BLaER1 treated with 17β-estradiol and CSF1 and Interleukin-3, amounts not matched to agents 10 nM and 100 nM (cell line): ENCODE measurements around the gene YWHAQ.

Source experiments
- H3K27ac ChIP-seq, 11 experiments: shearing (Covaris generic); formaldehyde crosslinking; 2 replicates each; pipeline ENCODE4 v1.8.1; 2022
- H3K27me3 ChIP-seq, 11 experiments: shearing (Covaris generic); formaldehyde crosslinking; 2 replicates each; pipeline ENCODE4 v1.8.1; 2022
- H3K36me3 ChIP-seq, 11 experiments: shearing (Covaris generic); formaldehyde crosslinking; 2 replicates each; pipeline ENCODE4 v1.8.1; 2022
- H3K4me1 ChIP-seq, 10 experiments: shearing (Covaris generic); formaldehyde crosslinking; 2 replicates each; pipeline ENCODE4 v1.8.1; 2022
- H3K4me2 ChIP-seq, 11 experiments: shearing (Covaris generic); formaldehyde crosslinking; 2 replicates each; pipeline ENCODE4 v1.8.1; 2022
- H3K4me3 ChIP-seq, 10 experiments: shearing (Covaris generic); formaldehyde crosslinking; 2 replicates each; pipeline ENCODE4 v1.8.1; 2022
- H3K9ac ChIP-seq, 11 experiments: shearing (Covaris generic); formaldehyde crosslinking; 2 replicates each; pipeline ENCODE4 v1.8.1; 2022
- H3K9me3 ChIP-seq, 11 experiments: shearing (Covaris generic); formaldehyde crosslinking; replicated peaks in 1 of 11; 2 replicates each; pipeline ENCODE4 v1.8.1; 2022
- H4K20me1 ChIP-seq, 11 experiments: shearing (Covaris generic); formaldehyde crosslinking; 2 replicates each; pipeline ENCODE4 v1.8.1; 2022
- Cebpa-rat ChIP-seq, 11 experiments: shearing (Covaris generic); IDR thresholded peaks; 2 replicates each; pipeline ENCODE4 v1.8.1; 2022

The YWHAQ gene

DNA sequence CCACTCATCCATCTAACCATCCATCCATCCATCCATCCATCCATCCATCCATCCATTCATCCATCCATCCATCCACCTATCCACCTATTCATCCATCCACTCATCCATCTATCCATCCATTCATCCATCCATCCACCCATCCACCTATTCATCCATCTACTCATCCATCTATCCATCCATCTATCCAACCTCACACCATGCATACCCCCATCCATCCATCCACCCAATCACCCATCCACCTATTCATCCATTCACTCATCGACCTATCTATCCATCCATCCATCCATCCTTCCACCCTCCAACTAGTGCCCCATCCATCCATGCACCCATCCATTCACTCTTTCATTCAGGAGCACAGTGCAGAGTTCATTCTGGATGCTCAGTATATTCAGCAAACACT, 21.5 kb upstream of the YWHAQ start:
- Histone ChIP-seq H3K4me3 (no peak overlapping the region), H3K9ac (no peak overlapping the region), H3K4me1 (peaks cover 20 to 88% (median 80%) of the 10 kb centered on the region in 10 experiments), H3K27ac (no peak overlapping the region), H3K4me2 (peak overlapping the region in 10 of 11 experiments; percentile 14 to 83 (median 69); a peak in 18 of 22 replicates), H3K36me3 (no peaks in the 10 kb centered on the region), H3K9me3 (peaks cover 0 to 4% (median 0%) of the 10 kb centered on the region in 11 experiments; a peak in 2 of 22 replicates), H4K20me1 (no peaks in the 10 kb centered on the region), H3K27me3 (no peaks in the 10 kb centered on the region)
- TF ChIP-seq Cebpa-rat (IDR thresholded peaks at IDR 0.05), result no peak

DNA sequence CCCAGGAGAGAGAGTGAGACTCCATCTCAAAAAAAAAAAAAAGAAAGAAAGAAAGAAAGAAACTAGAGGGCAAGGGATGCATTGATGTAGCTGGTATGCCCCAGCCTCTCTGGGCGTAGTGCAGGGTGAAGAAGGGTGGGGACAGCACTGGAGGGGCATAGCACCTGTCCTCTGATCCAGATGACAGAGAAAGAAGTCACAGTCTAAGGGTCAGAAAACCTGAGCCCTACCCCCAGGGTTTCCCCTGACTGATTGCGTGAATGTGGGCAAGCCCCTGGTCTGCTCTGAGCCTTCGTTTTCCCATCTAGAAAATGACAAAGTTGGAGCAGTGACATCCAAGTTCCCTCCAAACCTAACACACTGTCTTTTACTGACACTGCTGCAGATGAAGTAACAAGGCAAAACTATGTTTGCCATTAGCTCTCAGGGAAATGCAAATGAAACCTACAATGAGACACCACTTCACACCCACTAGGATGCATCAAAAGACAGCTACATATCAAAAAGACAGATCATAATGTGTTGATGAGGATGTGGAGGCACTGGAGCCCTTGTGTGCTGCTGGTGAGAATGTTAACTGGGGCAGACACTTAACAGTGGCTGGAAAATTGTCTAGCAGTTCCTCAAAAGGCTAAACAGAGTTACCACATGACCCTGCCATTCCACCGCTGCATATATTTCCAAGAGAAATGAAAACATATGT, 19.5 kb upstream of the YWHAQ start:
- H4K20me1 ChIP-seq, result no peaks in the 10 kb centered on the region
- H3K27me3 ChIP-seq, result no peaks in the 10 kb centered on the region
- peak overlapping the region in 6 of 11 experiments; percentile 8 to 94 (median 36); a peak in 6 of 22 replicates for H3K4me2 ChIP-seq
- TF ChIP-seq Cebpa-rat (IDR thresholded peaks at IDR 0.05), result no peak
- H3K9me3 ChIP-seq, result peaks cover 0 to 4% (median 0%) of the 10 kb centered on the region in 11 experiments; a peak in 2 of 22 replicates
- H3K9ac ChIP-seq, result no peak overlapping the region
- peaks cover 33 to 90% (median 83%) of the 10 kb centered on the region in 10 experiments for H3K4me1 ChIP-seq
- H3K27ac ChIP-seq, result no peak overlapping the region
- no peaks in the 10 kb centered on the region for H3K36me3 ChIP-seq
- no peak overlapping the region for H3K4me3 ChIP-seq

DNA sequence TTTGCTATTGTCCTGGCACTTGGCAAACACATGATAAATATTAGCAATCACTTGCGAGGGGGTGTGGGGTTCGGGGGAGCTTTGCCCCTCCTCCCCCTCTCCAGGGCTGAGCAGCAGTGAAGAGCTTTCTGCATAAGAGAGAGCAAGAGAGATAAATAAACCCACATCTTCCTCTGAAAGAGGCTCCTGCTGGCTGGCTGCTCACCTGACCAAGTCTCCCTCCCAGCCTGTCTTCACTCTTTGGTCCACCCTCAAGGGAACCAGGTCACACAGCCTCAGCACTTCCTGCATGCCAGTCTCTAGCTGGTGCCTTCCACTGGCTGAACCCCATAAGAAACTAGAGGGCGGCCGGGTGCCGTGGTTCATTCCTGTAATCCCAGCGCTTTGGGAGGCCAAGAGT, 18.5 kb upstream of the YWHAQ start:
- H3K4me3 ChIP-seq, result no peak overlapping the region
- H3K9ac ChIP-seq, result no peak overlapping the region
- no peaks in the 10 kb centered on the region for H4K20me1 ChIP-seq
- H3K27me3 ChIP-seq, result no peaks in the 10 kb centered on the region
- H3K27ac ChIP-seq, result no peak overlapping the region
- H3K9me3 ChIP-seq, result peaks cover 0 to 4% (median 0%) of the 10 kb centered on the region in 11 experiments; a peak in 2 of 22 replicates
- peak overlapping the region in 9 of 11 experiments; percentile 29 to 94 (median 91); a peak in 18 of 22 replicates for H3K4me2 ChIP-seq
- no peak for TF ChIP-seq Cebpa-rat (IDR thresholded peaks at IDR 0.05)
- H3K36me3 ChIP-seq, result no peaks in the 10 kb centered on the region
- peaks cover 28 to 90% (median 84%) of the 10 kb centered on the region in 10 experiments for H3K4me1 ChIP-seq

DNA sequence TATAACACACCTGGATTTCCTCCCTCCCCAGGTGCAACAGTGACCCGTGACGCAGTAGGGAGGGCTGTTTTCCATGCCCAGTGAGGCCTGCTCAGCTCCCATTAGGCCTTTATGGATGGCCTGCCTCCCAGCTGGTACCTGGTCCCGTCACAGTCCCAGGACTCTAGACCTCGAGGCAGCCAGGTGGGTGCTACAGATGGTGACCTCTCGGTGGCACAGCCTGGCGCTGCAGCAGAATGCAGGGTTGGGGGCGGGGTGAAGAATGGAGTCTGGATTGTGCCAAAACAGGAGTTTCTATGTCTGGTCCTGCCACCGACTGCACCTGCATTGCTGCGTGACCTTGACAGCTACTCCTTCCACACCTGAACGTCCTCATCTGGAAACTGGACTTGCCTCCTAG, 18.0 kb upstream of the YWHAQ start:
- Histone ChIP-seq H3K4me1 (peaks cover 28 to 90% (median 84%) of the 10 kb centered on the region in 10 experiments), H3K4me2 (peak overlapping the region in 9 of 11 experiments; percentile 29 to 94 (median 91); a peak in 17 of 22 replicates), H3K9ac (no peak overlapping the region)

DNA sequence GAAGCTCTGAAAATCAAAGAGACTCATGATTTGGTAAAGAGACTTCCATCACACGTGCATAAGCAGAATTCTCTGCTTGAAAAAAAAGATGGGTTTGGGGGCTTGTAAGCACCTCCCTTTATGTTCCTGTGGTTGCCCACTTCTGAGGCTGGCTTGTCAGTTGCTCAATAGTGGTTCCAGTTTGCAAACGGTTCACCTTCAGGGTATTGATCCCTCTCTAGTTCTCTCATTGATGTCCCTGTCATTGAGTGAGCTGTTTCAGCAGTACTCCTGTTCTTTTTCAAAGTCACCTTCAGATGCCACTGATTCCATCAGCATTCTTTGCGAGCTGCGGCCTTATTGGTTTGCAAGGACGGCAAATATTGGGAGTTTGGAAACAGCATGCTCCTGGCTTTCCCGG, 17.1 kb upstream of the YWHAQ start:
- Histone ChIP-seq H3K4me3 (no peak overlapping the region), H3K4me1 (peaks cover 31 to 90% (median 84%) of the 10 kb centered on the region in 10 experiments), H3K9ac (no peak overlapping the region), H3K4me2 (peak overlapping the region in 9 of 11 experiments; percentile 29 to 94 (median 91); a peak in 18 of 22 replicates), H4K20me1 (no peaks in the 10 kb centered on the region), H3K9me3 (peaks cover 0 to 4% (median 0%) of the 10 kb centered on the region in 11 experiments; a peak in 2 of 22 replicates), H3K27me3 (no peaks in the 10 kb centered on the region), H3K27ac (peak overlapping the region in 1 of 11 experiments; percentile 89; a peak in 2 of 22 replicates), H3K36me3 (no peaks in the 10 kb centered on the region)
- TF ChIP-seq Cebpa-rat (IDR thresholded peaks at IDR 0.05), result peak in 2 of 11 experiments; percentile 42 to 63; a peak in 1 of 22 replicates

More for the DNA sequence above, 18.0 kb upstream of the YWHAQ start:
- H4K20me1 ChIP-seq, result no peaks in the 10 kb centered on the region
- H3K27ac ChIP-seq, result no peak overlapping the region
- no peaks in the 10 kb centered on the region for H3K36me3 ChIP-seq
- H3K4me3 ChIP-seq, result no peak overlapping the region
- peaks cover 0 to 4% (median 0%) of the 10 kb centered on the region in 11 experiments; a peak in 2 of 22 replicates for H3K9me3 ChIP-seq
- no peaks in the 10 kb centered on the region for H3K27me3 ChIP-seq
- TF ChIP-seq Cebpa-rat (IDR thresholded peaks at IDR 0.05), result no peak

DNA sequence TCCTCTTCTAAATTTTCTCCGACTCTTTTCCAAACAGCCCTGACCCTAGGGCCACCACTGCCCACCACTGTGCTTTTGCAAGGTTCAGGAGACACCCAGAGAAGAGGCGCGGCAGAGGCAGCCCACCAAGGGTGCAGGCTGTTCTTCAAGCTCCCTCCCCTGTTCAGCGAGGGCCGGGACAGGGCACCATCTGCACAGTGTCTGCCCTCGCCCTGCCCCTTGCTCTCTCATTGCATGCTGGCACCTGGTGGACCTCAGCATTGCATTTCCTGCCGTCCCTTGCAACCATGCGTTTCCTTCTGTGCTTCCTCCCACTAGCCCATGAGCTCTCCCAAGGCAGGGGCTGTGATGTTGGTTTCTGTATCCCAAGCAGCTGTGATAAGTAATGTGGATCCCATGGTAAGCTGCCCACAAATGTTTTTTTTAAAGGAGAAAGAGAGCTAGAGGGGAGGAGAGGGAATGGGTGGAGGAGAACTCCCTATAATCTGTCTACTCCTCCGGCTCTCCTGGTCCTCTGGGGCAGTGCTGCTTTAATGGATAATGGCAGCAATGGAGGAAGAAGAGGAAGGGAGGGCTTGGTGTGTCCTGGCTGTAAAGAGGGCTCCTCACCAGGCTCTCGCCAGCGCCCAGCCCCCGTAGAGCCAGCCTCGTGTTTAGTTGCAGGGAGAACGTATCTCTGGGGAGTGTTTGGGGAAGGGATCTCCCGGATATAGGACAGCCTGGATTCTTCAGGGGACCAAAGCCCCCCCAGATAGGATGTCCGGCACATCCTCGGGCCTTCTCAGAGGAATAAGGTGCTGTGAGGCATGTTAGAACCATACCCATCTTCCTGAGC, 15.6 kb upstream of the YWHAQ start:
- Histone ChIP-seq H3K4me3 (peak overlapping the region in 6 of 10 experiments; percentile 7 to 38 (median 23); a peak in 6 of 20 replicates), H3K4me1 (peaks cover 40 to 93% (median 87%) of the 10 kb centered on the region in 10 experiments), H4K20me1 (no peaks in the 10 kb centered on the region), H3K36me3 (no peaks in the 10 kb centered on the region), H3K9me3 (peaks cover 0 to 4% (median 0%) of the 10 kb centered on the region in 11 experiments; a peak in 2 of 22 replicates), H3K27ac (peak overlapping the region in 8 of 11 experiments; percentile 11 to 91 (median 74); a peak in 15 of 22 replicates), H3K4me2 (peak overlapping the region; percentile 41 to 94 (median 89)), H3K9ac (peak overlapping the region in 7 of 11 experiments; percentile 1 to 66 (median 37); a peak in 9 of 22 replicates), H3K27me3 (no peaks in the 10 kb centered on the region)
- TF ChIP-seq Cebpa-rat (IDR thresholded peaks at IDR 0.05), result peak in 2 of 11 experiments; percentile 37 to 63; a peak in 2 of 22 replicates

DNA sequence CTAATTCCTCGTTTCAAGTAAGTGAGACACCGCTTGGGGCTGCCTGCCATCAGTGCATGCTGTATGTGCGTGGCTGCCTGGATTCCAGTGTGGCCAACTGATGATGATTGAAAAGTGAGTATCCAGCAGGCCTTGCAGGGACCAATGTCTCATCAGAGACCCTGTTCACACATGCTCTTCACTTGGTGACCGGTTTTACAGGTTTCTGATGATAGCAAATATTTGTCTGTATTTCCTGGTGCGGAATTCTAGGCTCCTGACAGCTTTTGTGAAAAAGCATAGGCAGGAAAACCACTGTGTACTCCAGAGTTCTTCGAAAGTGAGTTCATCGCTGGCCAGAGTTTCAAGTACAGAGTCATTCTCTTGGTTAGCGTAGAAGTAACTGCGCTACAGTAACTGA, 13.8 kb upstream of the YWHAQ start:
- Histone ChIP-seq H3K9ac (peak overlapping the region in 2 of 11 experiments; percentile 5 to 32; a peak in 2 of 22 replicates), H3K27ac (peak overlapping the region in 6 of 11 experiments; percentile 78 to 91 (median 84); a peak in 9 of 22 replicates), H4K20me1 (no peaks in the 10 kb centered on the region), H3K27me3 (no peaks in the 10 kb centered on the region), H3K9me3 (no peaks in the 10 kb centered on the region), H3K36me3 (no peaks in the 10 kb centered on the region), H3K4me3 (no peak overlapping the region), H3K4me2 (peak overlapping the region in 9 of 11 experiments; percentile 81 to 94 (median 91); a peak in 18 of 22 replicates), H3K4me1 (peaks cover 40 to 100% (median 99%) of the 10 kb centered on the region in 10 experiments)
- no peak for TF ChIP-seq Cebpa-rat (IDR thresholded peaks at IDR 0.05)

DNA sequence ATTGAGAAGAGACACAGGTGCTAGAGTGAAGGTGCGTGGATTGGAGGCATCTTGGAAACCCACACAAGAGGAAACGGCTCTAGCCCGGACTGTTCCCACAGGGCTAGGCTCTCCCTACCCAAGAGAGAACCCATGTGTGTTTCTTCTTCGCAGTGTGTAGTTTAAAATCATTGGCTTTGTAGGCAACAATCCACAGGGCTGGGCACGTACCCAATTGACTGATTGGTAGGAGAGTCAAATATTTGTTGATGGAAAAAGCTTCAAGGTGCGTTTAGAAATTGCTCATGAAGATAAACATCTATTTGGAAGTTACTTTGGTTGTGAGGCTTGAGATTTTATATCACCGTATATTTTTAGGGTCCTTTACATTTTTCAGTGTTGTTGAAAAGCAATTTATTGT, 13.2 kb upstream of the YWHAQ start:
- no peak for TF ChIP-seq Cebpa-rat (IDR thresholded peaks at IDR 0.05)
- no peaks in the 10 kb centered on the region for H3K9me3 ChIP-seq
- peak overlapping the region in 9 of 11 experiments; percentile 25 to 91 (median 82); a peak in 17 of 22 replicates for H3K27ac ChIP-seq
- H4K20me1 ChIP-seq, result no peaks in the 10 kb centered on the region
- H3K4me1 ChIP-seq, result peaks cover 40 to 100% (median 99%) of the 10 kb centered on the region in 10 experiments
- H3K9ac ChIP-seq, result peak overlapping the region in 8 of 11 experiments; percentile 46 to 81 (median 72); a peak in 15 of 22 replicates
- no peaks in the 10 kb centered on the region for H3K27me3 ChIP-seq
- no peaks in the 10 kb centered on the region for H3K36me3 ChIP-seq
- H3K4me3 ChIP-seq, result peak overlapping the region in 6 of 10 experiments; percentile 39 to 55 (median 50); a peak in 9 of 20 replicates
- H3K4me2 ChIP-seq, result peak overlapping the region; percentile 77 to 94 (median 89)
